ENCODE measurements around the gene TIGIT. TPM values are rescaled to one million over a fixed set of nuclear protein-coding genes. Genes with fewer than 3 reads are reported as not detected.

Gene TIGIT
- total RNA-seq, 1 donor from 2014 or later = not detected

GRCh38 chr3:114314282-114314681 lies 20.5 kb downstream of the TIGIT start:
- H3K4me3 ChIP-seq (ENCODE audit: low read depth, low read length) = no peak overlapping the region
- no peak for FAIRE-seq

GRCh38 chr3:114318295-114318694 lies 24.5 kb downstream of the TIGIT start:
- no peak for TF ChIP-seq CTCF (IDR thresholded peaks at IDR 0.05; ENCODE audit: insufficient read depth, low read length, severe bottlenecking)
- no peaks in the 10 kb centered on the region for H3K27me3 ChIP-seq (ENCODE audit: control insufficient read depth, insufficient read depth, low read length)
- peak; percentile 50 for FAIRE-seq
- DNase-seq (ENCODE audit: low read depth) = no peak
- no peak overlapping the region for H3K4me3 ChIP-seq (ENCODE audit: low read depth, low read length)
- no peaks in the 10 kb centered on the region for H3K36me3 ChIP-seq (ENCODE audit: control insufficient read depth, insufficient read depth, low read length)

More at GRCh38 chr3:114314282-114314681, 20.5 kb downstream of the TIGIT start:
- H3K36me3 ChIP-seq (ENCODE audit: control insufficient read depth, insufficient read depth, low read length) = no peaks in the 10 kb centered on the region
- TF ChIP-seq CTCF (IDR thresholded peaks at IDR 0.05; ENCODE audit: insufficient read depth, low read length, severe bottlenecking) = no peak
- no peaks in the 10 kb centered on the region for H3K27me3 ChIP-seq (ENCODE audit: control insufficient read depth, insufficient read depth, low read length)
- no peak for DNase-seq (ENCODE audit: low read depth)

- TF ChIP-seq CTCF (IDR thresholded peaks at IDR 0.05; ENCODE audit: insufficient read depth, low read length, severe bottlenecking) = no peak
- FAIRE-seq = no peak
Measured at GRCh38 chr3:114319453-114319852, 25.6 kb downstream of the TIGIT start.

GRCh38 chr3:114320246-114320645 lies 26.4 kb downstream of the TIGIT start:
- no peak for TF ChIP-seq CTCF (IDR thresholded peaks at IDR 0.05; ENCODE audit: insufficient read depth, low read length, severe bottlenecking)
- H3K27me3 ChIP-seq (ENCODE audit: control insufficient read depth, insufficient read depth, low read length) = no peaks in the 10 kb centered on the region
- no peaks in the 10 kb centered on the region for H3K36me3 ChIP-seq (ENCODE audit: control insufficient read depth, insufficient read depth, low read length)
- H3K4me3 ChIP-seq (ENCODE audit: low read depth, low read length) = no peak overlapping the region
- FAIRE-seq = no peak
- peak; percentile 57 for DNase-seq (ENCODE audit: low read depth)

More at GRCh38 chr3:114319453-114319852, 25.6 kb downstream of the TIGIT start:
- H3K4me3 ChIP-seq (ENCODE audit: low read depth, low read length) = no peak overlapping the region
- peak; percentile 93 for DNase-seq (ENCODE audit: low read depth)
- no peaks in the 10 kb centered on the region for H3K36me3 ChIP-seq (ENCODE audit: control insufficient read depth, insufficient read depth, low read length)
- H3K27me3 ChIP-seq (ENCODE audit: control insufficient read depth, insufficient read depth, low read length) = no peaks in the 10 kb centered on the region

- FAIRE-seq = no peak
Measured at GRCh38 chr3:114323546-114324254, 29.9 kb downstream of the TIGIT start.

More at GRCh38 chr3:114323546-114324254, 29.9 kb downstream of the TIGIT start:
- Histone ChIP-seq H3K36me3 (ENCODE audit: control insufficient read depth, insufficient read depth, low read length) (no peaks in the 10 kb centered on the region), H3K27me3 (ENCODE audit: control insufficient read depth, insufficient read depth, low read length) (no peaks in the 10 kb centered on the region), H3K4me3 (ENCODE audit: low read depth, low read length) (no peak overlapping the region)
- DNase-seq (ENCODE audit: low read depth) = no peak
- TF ChIP-seq CTCF (IDR thresholded peaks at IDR 0.05; ENCODE audit: insufficient read depth, low read length, severe bottlenecking) = no peak
